GM21619 (cell line): ENCODE results near the gene SETD2.
"Not testable (repeated sequence)": the region's sequence is repeated elsewhere in the genome, so short reads cannot be mapped to it uniquely, and the experiment has no call there.

Experiments
- ATAC-seq: cut with Tn5 transposase; IDR thresholded peaks from one replicate; pipeline ENCODE4 v1.9.1; 2021; ENCODE audit not compliant: unreplicated experiment

Gene SETD2

DNA sequence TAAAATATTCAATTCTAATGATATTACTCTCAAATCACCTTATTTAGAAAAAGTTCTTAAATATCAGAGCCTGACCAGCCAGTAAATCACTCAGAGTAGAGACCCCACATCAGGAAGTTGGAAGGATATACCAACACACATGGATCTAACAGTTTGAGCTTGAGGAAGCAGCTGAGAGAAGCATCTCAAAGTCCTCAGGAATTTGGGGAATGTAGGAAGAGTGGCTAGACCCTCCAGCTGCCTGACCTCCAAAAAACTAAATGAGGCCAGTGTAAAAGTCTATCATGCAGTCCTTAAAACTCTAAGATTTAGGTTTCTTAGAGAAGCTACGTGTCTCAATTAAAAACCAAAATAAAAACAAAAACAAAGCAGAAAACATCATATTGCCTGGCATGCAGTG is 55.4 kb downstream of the SETD2 start:
- ATAC-seq: no peak

DNA sequence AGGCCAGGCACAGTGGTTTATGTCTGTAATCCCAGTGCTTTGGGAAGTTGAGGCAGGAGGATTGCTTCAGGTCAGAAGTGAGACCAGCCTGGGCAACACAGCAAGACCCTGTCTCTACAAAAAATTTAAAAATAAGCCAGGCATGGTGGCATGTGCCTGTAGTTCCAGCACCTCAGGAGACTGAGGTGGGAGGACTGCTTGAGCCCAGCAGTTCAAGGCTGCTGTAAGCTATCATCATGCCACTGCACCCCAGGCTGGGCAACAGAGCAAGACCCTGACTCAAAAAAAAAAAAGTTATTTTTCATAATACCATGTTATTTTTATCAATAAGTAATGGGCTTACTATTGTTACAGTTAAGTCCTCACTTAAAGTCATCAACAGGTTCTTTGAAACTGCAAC is 59.7 kb downstream of the SETD2 start:
- ATAC-seq: no peak

GRCh38 chr3:47103619-47104018 is 60.3 kb downstream of the SETD2 start:
- no peak for ATAC-seq

GRCh38 chr3:47102081-47102600 is 61.8 kb downstream of the SETD2 start:
- ATAC-seq: no peak

DNA sequence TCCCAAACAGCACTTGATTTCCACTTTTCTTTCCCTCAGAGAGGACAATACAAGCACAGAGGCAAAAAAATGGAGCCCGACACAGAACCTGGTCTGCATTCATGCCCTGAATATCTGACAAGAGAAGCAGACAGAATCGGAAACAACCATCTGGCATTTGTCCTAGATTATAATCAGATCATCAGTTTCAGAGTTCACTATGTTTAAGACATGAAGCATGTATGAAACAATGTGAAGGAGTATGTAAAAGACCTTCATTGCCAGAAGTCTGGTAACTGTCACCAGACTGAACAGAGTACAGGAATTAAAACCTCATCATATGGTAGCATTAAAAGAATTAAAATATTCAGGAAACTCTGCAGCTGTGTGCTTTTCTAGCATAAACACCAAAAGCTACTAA is 65.0 kb downstream of the SETD2 start:
- ATAC-seq: no peak

- no peak for ATAC-seq
Measured at GRCh38 chr3:47097864-47098263, 66.0 kb downstream of the SETD2 start.

- no peak for ATAC-seq
Measured at GRCh38 chr3:47096959-47097358, 67.0 kb downstream of the SETD2 start.

DNA sequence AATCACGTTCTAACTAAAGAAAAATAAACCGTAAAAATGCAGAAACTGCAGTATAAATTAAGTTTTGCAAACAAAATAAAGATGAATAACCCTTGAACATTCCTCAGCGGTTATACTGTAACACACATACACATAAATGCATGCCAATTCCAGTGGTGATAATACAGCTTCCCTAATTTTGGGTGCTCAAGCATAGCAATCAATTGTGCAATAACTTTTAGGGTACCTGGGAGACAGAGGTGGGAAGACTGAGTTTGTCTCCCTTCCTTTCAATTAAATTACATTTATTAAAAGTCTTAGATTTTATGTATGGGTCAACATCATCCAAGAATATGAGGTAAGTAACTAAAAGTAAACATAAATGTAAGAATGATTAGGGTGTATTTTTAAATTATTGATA is 71.8 kb downstream of the SETD2 start:
- ATAC-seq: no peak

DNA sequence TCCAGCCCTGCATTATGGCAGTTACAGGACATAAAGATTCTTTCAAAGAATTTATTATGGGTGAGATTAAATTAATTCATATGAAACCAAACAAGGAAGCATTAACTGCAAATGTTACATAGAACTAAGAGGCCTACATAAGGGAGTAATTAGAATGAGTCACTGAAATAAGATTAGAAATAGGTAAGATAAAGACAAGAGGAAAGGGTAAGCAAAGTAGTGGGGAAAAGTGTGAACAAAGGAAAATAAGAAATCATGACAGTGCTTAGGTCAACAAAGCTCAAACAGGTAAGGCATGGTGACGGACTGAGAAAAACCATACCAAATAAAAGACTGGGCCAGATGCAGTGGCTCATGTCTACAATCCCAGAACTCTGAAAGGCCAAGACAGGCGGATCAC is 74.3 kb downstream of the SETD2 start:
- no peak for ATAC-seq

- no peak for ATAC-seq
Measured at GRCh38 chr3:47086071-47086470, 77.8 kb downstream of the SETD2 start.

DNA sequence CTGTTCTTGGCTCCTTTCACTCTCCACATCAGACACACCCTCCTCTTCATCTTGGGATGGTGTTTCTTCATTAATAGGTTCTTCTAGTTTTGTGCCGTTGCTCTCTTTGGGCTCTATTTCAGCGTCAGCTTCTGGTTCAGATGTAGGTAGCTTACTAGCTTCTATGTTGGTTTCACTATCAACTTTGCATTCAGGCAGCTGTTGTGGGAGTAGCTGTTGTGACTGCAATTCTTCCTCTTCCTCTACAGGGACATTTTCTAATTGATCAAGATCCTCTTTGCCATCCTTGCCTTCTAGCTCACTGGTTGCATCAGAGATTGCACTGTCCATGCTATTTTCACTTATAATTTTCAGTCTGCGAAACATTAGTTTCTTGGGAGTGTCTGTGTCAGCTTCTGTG is 80.1 kb downstream of the SETD2 start:
- no peak for ATAC-seq

GRCh38 chr3:47082519-47082918 is 81.4 kb downstream of the SETD2 start:
- no peak for ATAC-seq

DNA sequence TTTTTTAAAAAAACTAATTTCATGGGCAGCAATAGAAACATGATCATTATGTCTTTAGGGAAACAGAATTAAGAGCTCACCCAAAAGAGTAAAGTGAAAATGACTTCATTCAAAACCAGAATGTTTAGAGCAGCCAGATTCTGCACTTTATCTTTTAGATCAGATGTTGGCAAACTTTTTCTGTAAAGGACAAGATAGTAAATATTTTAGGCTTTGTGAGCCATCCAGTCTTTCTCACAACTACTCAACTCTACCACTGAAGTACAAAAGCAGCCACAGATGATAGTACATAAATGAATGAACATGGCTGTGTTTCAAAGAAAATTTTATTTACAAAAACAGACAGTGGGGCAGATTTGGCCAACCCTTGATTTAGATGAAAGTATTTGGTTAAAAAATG is 84.5 kb downstream of the SETD2 start:
- ATAC-seq: no peak

DNA sequence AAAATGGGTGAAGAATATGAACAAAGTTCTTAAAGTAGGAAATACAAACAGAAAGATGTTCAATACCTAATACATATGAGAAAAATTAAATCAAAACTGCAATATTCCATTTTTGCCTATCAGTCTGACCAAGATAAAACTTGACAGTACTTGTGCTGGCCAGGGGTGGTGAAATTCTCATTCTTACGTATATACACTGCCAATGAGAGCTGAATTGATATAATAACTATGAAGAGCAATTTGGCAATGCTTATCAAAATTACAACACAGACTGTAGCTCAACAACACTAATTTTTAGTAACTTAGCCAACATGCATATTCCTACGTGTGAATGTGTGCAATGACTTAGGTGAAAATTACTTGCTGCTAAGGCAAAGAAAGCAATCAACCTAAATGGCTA is 90.2 kb downstream of the SETD2 start:
- no peak for ATAC-seq

- no peak for ATAC-seq
Measured at GRCh38 chr3:47070770-47071169, 93.1 kb downstream of the SETD2 start.

- ATAC-seq: not testable (repeated sequence)
Measured at GRCh38 chr3:47066259-47066658, 97.7 kb downstream of the SETD2 start.

DNA sequence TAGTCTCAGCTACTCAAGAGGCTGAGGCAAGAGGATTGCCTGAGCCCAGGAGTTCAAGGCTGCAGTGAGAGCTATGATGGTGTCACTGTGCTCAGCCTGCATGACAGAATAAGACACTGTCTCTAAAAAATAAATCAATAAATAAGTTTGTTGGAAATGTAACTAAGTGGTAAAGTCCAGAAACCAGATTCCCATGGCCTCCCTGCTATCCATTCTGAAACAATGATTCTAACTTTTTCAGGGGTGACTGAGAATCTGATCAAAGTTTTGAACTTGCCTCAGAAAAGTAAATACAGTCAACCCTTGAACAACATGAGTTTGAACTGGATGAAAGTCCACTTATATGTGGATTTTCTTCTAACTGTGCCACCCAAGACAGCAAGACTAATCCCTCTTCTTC is 98.2 kb downstream of the SETD2 start:
- no peak for ATAC-seq

DNA sequence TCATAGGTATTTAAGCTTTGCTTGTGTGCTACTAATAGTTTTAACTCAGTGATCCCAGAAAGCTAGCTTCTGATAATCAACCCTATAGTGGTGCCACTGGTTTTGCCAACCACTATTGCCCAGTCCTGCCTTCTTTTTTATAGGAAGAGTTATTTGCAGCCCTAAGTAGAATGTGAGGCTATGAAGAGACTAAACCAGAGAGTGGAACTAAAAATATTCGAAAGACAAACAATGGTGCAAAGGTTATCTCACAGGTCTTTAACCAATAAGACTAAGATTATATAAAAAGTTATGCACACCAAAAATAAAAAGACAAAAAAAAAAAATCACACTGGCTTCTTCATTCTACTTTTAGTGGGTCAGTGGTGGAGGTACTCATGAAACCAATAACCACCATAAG is 98.9 kb downstream of the SETD2 start:
- ATAC-seq: no peak

DNA sequence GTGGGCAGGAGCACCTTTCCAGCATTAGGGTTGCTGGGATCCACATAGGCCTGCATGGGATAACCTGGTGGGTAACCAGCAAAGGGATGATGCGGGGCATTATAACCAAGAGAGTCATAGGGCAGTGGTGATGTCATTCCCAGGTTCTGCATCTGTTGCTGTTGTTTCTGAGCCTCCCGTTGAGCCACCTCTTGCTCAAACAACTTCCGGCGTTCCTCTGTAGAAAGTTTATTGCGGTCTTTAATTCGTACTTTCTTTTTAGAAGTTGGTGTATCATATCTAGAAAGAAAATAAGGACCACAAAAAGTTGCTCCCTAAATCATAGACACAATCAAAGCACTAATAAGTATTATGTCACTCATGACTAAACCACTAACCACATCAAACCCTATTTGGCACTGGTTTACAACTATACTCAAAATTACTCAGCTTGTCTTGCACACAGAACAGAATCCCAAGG is 106.7 kb downstream of the SETD2 start:
- ATAC-seq: no peak

- ATAC-seq: no peak
Measured at GRCh38 chr3:47056705-47057104, 107.2 kb downstream of the SETD2 start.

DNA sequence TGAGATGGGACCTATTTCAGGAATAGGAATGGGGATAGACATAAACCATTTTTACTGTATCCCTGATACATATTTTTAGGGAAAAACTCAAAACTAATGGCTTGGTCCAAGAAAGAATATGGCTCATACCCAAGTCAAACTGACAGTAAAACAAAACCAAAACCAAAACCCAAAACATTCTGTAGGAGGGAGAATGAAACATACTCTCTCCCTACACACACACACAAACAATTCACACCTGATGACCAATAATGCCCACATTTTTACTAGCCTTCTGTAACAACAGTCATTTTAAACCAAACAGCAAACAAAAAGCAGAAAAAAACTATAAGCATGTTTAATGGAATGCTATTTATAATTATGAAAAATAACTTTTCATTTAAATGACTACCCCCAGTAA is 109.5 kb downstream of the SETD2 start:
- ATAC-seq: no peak

- ATAC-seq: no peak
Measured at GRCh38 chr3:47047673-47048072, 116.2 kb downstream of the SETD2 start.

- no peak for ATAC-seq
Measured at GRCh38 chr3:47047069-47047468, 116.8 kb downstream of the SETD2 start.
